Fibroblast of skin of right biceps (primary cell): ENCODE results near the gene COL28A1.
A peak's percentile ranks its signal among the peaks of the same experiment; 100 is the strongest.
"Not testable (repeated sequence)": the region's sequence is repeated elsewhere in the genome, so short reads cannot be mapped to it uniquely, and the experiment has no call there.

Source experiments
- DNase-seq: peaks from one replicate; pipeline ENCODE4 v3.0.0-alpha.2; 2013

The COL28A1 gene

GRCh38 chr7:7408001-7408770, 127.5 kb downstream of the COL28A1 start:
- DNase-seq = no peak

GRCh38 chr7:7405461-7405860, 130.2 kb downstream of the COL28A1 start:
- no peak for DNase-seq

DNA sequence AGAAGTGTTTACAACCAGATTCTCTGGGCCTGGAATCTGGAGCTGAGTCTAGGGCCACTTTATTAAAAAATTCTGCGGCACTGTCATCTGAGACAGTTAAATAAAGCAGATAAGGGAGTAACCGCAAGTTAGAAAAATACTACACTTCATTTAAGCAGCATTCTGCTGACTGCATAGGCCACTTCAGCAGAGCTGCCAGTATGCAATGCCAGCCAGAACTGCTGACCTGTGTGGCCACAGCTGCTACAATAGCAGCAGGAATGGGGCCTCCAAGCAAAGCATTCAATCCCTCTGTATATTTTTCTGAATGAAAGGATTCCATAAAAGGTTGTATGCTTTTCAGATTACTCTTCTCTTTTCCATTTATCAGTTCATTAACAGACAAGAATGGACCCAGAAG, 136.0 kb downstream of the COL28A1 start:
- DNase-seq = no peak

GRCh38 chr7:7395785-7396184, 139.9 kb downstream of the COL28A1 start:
- no peak for DNase-seq

GRCh38 chr7:7388164-7388563, 147.5 kb downstream of the COL28A1 start:
- DNase-seq = not testable (repeated sequence)

GRCh38 chr7:7385421-7385820, 150.3 kb downstream of the COL28A1 start:
- peak; percentile 7 for DNase-seq

DNA sequence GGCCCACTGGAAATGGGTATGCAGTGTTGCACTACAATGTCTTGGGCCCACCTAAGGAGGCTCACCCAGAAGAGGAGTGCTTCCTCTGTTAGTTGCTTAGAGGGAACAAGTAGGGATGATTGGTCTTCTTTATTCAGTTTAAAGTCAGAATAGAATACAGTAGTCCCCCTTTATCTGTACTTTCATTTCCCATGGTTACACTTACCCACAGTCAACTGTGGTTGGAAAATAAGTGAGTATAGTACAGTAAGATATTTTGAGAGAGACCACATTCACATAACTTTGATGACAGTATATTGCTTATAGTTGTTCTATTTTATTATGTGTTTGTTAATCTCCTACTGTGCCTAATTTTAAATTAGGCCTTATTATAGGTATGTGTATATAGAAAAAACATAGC, 151.4 kb downstream of the COL28A1 start:
- no peak for DNase-seq

DNA sequence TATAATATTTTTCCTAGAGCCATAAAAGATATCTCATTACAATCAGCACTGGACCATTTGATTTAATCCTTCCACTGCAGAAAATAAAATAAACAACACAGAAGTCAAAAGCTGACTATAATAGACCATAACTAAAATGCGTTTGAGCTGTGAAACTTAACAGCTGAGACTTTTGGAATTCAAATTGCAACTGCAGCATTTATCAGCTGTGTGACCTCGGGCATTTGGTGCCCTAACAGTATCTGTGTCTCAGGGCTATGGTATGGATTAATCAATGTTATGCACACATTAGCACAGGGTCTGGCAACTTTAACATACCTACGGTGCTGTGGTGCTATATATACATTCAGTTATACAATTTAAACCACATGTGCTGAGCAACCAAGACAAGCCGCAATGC, 160.1 kb downstream of the COL28A1 start:
- no peak for DNase-seq

DNA sequence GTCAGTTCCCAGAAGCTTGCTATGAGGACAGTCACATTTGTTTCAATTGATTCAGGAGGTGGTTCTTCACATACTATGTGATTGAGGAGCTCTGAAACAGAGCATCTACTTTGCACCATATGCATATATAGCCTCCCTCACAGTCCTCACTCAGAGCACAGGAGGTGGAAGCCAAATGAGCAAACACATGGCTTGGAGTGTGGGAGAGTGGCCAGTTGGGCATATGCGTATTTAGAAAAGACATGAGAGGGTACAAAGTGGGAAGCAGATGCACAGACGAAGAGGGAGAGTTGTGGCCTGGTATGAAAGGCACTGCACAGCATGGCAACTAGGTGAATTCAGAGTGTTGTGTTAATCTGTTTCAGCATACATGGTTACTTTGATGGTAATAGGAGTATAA, 165.6 kb downstream of the COL28A1 start:
- no peak for DNase-seq

- no peak for DNase-seq
These were observed 166.5 kb downstream of the COL28A1 start for GRCh38 chr7:7369134-7369533.

DNA sequence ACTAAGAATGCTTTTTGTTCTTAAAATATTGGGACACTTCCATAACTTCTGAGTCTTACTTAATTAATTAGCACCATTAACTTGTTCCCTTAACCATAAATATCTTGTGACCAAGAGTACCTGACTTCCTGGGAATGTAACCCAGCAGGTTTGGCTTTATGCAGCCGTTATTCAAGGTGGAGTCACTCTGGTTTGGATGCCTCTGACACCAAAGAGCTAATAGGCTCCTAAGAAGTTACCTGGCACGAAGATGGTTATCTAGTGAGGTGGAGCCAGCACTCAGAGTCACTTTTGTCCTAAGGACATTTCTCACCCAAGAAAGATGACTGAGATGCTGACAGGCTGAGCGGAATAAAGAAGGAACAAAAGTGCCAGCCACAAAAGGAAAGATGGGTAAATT, 181.0 kb downstream of the COL28A1 start:
- no peak for DNase-seq

- DNase-seq = no peak
These were observed 182.8 kb downstream of the COL28A1 start for GRCh38 chr7:7352845-7353244.

DNA sequence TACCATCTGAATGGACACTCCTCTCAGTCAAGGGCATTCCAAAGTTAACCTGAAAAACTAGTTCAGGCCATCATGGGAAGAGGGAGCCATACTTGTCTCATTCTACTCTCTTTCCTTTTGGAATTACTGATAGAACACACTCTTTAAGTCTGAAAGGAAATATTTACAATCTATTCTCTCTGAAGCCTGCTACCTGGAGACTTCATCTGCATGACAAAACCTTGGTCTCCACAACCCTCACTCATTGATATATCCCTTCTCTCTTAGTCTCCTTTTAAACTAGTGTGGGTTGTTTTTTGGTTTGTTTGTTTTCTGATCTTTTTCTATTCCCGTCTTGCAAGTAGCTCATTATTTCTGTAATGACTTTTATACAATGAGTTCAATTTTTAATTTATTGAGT, 183.8 kb downstream of the COL28A1 start:
- no peak for DNase-seq

DNA sequence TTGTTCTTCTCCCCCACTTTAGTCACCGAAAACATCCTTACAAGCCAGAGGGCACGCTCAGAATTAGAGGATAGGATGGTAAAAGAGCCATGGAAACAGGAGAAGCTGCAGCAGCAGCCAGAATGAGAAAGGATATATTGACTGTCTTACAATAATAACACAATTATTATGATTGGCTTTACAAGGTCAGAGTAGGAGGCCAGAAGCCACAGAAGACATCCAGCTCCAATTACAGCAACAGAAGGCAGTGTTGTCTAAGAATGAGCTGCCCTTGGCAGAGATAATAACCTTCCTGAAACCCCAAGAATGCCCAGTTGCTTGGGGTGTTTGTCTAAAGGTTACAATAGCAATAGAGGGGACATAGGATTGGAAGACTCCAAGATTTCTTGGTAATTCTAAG, 184.5 kb downstream of the COL28A1 start:
- DNase-seq = no peak

DNA sequence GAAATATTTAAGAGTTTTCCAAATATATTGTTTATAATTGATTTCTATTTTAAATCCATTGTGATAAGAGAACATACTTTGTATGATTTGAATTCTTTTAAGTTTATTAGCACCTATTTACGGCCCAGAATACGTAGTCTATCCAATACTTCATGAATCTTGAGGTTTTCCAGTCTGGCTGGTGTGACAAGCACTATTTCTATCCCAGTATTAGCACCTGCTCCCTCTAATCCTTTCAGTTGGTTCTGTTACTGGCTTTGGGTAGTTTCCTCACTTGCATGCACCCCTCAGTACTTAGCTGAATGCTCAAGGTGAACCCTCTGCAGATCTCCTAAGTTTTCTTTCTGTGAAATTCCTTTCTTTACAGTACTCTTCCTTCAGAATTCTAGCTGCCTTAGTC, 186.5 kb downstream of the COL28A1 start:
- DNase-seq = no peak

DNA sequence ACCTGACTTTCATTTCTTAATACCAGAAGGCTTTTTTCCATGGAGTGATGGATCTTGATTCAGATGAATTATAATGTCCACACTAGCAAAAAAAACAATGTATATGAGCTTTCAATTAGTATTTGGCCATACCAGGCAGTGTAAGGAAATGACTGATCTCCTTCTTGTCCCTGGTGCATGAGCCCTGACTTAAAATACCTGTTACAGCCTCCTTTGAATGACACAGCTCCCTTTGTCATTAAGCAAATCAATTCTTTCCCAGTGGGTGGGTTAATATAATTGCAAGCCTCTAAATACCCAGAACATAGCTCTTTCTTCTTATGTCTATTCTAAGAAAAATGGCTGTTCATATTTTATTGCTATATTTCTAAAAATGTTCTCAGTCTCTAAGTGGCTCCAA, 188.6 kb downstream of the COL28A1 start:
- DNase-seq = no peak

DNA sequence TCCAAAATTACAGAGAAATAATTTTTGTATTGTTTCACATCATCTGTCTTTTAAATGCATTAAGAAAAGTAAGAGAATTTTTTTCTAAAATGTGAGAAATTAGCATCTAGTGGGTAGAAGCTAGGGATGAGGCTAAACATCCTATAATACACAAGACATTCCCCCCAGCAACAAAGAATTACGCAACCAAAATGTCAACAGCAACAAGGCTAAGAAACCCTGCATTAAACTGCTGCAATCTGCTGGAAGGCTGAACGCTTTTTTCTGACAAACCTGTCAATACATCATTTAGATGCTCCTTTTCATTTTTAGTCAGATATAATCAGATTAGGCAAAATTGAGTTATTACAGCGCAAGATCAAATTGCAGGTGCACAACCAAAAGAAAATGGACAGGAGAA, 191.1 kb downstream of the COL28A1 start:
- no peak for DNase-seq

DNA sequence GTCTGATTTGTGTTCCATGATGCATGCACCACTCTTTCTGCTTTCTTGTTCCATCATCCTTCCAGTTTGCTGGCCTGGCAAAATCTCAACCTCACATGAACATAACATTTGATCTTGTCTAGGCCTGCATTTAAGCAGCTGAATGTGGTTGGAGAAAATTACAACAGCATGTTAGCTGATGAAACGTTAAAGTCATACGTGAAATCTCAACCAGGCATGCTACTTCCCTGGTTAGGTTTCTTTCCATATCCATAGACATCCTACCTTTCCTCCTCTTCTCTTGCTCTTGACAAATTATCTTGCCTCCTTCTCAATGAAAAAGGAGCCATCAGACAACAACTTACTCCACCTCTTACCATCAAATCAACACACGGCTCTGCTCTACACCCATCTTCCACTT, 199.8 kb downstream of the COL28A1 start:
- no peak for DNase-seq

DNA sequence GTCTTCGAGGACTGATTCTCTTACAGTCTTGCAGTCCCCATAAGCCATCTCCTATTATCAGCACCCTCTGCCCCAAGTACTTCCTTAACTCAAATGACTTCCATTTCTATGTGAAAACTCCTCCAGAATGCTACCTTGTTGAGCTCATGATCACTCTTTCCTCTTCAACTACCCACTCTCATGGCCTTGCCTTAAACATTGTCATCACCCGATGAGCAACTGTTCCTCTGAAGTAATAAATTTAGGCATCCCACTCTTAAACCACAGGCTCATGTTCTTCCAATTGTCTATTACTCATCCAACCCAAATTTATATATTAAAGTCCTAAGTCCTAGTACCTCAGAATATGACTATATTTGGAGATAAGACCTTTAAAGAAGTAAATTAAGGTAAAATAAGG, 200.5 kb downstream of the COL28A1 start:
- DNase-seq = no peak

DNA sequence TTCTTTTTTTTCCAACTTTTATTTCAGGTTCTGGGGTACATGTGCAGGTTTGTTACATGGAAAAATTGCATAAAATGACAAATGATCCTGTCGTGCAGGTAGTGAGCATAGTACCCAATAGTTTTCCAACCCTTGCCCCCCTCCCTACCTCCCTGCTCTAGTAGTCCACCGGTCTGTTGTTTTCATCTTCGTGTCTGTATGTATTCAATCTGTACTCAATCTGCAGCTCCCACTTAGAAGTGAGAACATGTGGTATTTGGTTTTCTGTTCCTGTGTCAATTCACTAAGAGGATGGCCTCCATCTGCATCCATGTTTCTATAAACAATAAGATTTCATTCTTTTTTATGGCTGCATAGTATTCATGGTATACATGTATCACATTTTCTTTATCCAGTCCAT, 202.1 kb downstream of the COL28A1 start:
- DNase-seq = no peak

DNA sequence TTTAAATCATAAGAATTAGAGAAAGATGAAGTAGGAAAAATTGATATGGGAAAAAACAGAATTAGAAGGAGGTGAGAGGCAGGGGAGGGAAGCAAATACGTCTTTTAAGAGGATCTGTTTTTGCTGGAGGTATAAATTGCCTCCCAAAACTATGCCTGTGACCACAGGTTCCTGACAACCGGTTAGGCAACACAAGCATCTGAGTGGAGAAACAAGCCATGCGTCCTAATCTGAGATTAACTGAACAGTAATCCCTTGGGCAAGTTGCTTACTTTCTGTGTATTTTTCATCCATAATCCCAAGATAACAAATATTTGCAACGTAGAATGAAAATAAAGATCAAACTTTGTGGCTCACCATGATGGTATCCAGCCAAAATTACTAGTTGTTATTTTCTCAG, 204.2 kb downstream of the COL28A1 start:
- no peak for DNase-seq

DNA sequence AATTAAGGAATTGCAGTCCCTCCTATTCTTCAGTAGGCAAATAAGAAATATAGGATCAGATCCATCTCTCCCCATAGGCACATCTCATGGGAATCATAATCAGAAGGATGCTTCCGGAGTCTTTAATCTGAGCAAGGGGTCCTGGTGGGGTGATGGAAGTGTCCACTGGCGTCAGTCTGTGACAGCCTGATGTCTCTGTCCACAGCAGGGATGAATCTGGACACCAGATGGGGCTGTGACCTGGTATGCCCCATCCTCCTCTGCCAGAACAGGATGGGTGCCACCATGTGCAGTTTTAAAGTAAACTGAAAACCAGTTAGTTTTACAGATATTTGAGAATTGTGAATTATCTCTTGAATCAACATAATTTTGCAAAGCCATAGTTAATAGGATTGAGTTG, 204.7 kb downstream of the COL28A1 start:
- DNase-seq = no peak

GRCh38 chr7:7329326-7329725, 206.3 kb downstream of the COL28A1 start:
- DNase-seq = no peak

DNA sequence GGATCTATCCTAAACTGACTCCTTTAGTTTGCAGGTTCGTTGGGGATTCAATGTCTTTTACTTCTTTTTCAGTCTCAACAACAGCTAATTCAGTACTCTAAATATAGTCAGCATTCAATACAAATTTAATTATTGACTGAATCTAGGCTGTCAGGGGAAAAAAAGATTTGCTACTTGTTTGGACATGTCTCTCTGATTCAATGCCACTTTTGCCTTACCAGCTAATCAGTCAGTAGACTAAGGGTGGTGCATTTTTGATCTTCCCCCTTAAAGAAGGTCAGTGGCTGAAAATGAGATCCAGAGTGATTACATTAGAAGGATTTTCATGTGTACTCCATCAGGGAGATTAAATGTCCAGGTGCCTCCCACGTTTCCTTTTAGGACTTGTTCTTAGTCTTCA, 208.2 kb downstream of the COL28A1 start:
- no peak for DNase-seq

DNA sequence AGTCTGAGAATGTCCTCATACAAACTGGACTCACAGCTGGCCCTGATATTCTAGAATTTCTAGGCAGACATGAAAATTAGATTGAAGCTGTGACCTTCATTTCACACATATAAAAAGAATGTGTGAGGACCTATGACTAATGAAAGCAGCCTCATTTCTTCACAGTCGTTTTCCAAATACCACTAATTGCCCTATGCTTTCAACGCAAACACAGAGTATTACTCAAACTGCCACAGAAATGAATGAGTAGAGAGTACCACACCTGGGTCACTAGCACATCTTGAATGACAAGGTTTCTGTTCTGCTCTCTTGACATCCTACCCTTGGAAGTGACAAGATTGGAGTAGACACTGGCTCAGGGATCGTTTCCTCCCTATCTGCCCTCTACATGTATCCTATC, 211.0 kb downstream of the COL28A1 start:
- no peak for DNase-seq

GRCh38 chr7:7323921-7324320, 211.8 kb downstream of the COL28A1 start:
- DNase-seq = no peak
